MM.1S (cell line): ENCODE data around the gene ALDH16A1.

Experiments used
- EZH2phosphoT487 ChIP-seq: fragments of 300-600 bp; sonication (generic); IDR thresholded peaks from 2 replicates; pipeline ENCODE4 v1.6.1; 2018; ENCODE audit warnings: antibody characterized with exemption, low read length
- TF ChIP-seq, protein P1 (sequence below): fragments of 300-600 bp; sonication (generic); IDR thresholded peaks from 2 replicates; pipeline ENCODE4 v1.5.1; 2016; ENCODE audit warnings: antibody characterized with exemption, low read length, mixed read lengths

DNA sequence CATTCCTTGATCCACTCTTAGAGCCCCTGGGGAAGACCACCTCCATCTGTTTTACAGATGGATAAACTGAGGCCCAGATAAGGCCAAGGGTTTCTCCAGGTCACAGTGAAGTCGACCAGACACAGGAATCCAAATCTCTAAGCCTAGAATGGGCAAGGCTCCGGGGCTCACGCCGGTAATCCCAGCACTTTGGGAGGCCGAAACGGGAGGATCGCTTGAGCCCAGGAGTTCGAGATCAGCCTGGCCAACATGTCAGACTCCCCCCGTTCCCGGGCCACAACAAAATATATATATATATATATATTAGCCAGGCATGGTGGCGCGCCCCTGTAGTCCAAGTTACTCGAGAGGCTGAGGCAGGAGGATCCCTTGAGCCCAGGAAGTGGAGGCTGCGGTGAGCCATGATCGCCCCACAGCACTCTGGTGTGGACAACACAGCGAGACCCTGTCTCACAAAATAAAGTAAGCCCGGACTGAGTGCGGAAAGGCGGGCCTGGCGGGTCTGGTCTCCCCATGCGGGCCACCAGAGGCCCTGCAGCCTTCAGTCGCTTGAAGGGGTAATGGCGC, 33.8 kb downstream of the ALDH16A1 start:
- TF ChIP-seq, protein P1, sequence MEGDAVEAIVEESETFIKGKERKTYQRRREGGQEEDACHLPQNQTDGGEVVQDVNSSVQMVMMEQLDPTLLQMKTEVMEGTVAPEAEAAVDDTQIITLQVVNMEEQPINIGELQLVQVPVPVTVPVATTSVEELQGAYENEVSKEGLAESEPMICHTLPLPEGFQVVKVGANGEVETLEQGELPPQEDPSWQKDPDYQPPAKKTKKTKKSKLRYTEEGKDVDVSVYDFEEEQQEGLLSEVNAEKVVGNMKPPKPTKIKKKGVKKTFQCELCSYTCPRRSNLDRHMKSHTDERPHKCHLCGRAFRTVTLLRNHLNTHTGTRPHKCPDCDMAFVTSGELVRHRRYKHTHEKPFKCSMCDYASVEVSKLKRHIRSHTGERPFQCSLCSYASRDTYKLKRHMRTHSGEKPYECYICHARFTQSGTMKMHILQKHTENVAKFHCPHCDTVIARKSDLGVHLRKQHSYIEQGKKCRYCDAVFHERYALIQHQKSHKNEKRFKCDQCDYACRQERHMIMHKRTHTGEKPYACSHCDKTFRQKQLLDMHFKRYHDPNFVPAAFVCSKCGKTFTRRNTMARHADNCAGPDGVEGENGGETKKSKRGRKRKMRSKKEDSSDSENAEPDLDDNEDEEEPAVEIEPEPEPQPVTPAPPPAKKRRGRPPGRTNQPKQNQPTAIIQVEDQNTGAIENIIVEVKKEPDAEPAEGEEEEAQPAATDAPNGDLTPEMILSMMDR = no peak
- no peak for TF ChIP-seq EZH2phosphoT487
